ENCODE data around the gene SDR42E2.

Gene SDR42E2

DNA sequence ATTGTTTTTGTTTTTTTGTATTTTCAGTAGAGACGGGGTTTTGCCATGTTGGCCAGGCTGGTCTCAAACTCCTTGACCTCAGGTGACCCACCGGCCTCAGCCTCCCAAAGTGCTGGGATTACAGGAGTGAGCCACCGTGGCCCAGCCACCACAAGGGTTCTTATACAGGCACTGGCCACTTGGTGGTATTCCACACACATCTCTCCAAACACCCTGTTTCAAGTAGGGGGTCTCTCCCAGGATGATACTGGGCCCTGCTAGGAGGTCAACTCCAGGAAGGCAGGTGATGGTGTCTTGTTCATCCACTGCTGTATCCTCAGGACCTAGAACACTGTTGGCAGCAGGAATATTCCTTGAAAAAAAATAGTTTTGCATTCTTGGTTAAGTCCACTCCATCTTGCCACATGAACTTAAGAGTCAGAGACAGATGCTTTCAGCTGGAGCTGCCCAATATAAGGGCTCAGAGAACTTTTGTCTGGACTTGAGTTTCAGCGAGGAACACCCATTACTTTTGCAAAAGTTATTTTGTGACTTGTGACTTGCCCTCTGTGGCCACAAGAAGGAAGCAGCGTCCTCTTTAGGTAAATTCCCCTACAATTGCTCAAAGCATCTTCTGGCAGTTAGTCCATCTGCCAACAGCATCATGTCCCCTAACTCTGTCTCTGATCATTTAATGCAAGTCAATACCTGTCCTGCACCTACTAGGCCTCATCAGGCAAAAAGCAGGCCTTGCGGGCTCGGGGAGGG lies 36.4 kb downstream of the SDR42E2 start:
- Histone ChIP-seq H3K27ac (ENCODE audit: low read depth in 2 of 2, low read length in 2 of 2) (peak overlapping the region; percentile 6 to 68), H3K27me3 (ENCODE audit: control insufficient read depth in 2 of 2, insufficient read depth in 2 of 2, low read length in 2 of 2) (no peaks in the 10 kb centered on the region), H3K4me1 (ENCODE audit: control insufficient read depth in 2 of 2, insufficient read depth in 2 of 2, low read length in 2 of 2) (peaks cover 7% of the 10 kb centered on the region in 2 donors), H3K36me3 (ENCODE audit: control insufficient read depth in 2 of 2, insufficient read depth in 2 of 2, low read length in 2 of 2) (no peaks in the 10 kb centered on the region), H3K9me3 (ENCODE audit: control insufficient read depth in 2 of 2, low read length in 2 of 2) (no peaks in the 10 kb centered on the region), H3K9ac (ENCODE audit: low read depth in 1 of 2, low read length in 2 of 2) (no peak overlapping the region), H3K4me3 (ENCODE audit: low read length in 2 of 2) (no peak overlapping the region)

DNA sequence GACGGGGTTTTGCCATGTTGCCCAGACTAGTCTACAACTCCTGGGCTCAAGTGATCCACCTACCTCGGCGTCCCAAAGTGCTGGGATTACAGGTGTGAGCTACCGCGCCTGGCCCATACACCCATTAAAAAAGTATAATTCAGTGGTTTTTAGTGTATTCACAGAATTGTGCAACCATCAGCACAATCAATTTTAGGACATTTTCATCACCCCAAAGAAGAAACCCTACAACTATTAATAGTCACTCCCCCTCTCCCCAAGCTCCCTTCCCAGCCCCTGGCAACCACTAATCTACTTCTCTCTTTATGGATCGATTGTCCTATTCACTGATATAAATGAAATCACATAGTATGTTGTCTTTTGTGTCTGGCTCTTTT lies 39.9 kb downstream of the SDR42E2 start:
- Histone ChIP-seq H3K9ac (ENCODE audit: low read depth in 1 of 2, low read length in 2 of 2) (no peak overlapping the region), H3K4me3 (ENCODE audit: low read length in 2 of 2) (no peak overlapping the region), H3K27me3 (ENCODE audit: control insufficient read depth in 2 of 2, insufficient read depth in 2 of 2, low read length in 2 of 2) (no peaks in the 10 kb centered on the region), H3K27ac (ENCODE audit: low read depth in 2 of 2, low read length in 2 of 2) (no peak overlapping the region), H3K4me1 (ENCODE audit: control insufficient read depth in 2 of 2, insufficient read depth in 2 of 2, low read length in 2 of 2) (peaks cover 0 to 5% of the 10 kb centered on the region in 2 donors), H3K9me3 (ENCODE audit: control insufficient read depth in 2 of 2, low read length in 2 of 2) (no peaks in the 10 kb centered on the region), H3K36me3 (ENCODE audit: control insufficient read depth in 2 of 2, insufficient read depth in 2 of 2, low read length in 2 of 2) (no peaks in the 10 kb centered on the region)

DNA sequence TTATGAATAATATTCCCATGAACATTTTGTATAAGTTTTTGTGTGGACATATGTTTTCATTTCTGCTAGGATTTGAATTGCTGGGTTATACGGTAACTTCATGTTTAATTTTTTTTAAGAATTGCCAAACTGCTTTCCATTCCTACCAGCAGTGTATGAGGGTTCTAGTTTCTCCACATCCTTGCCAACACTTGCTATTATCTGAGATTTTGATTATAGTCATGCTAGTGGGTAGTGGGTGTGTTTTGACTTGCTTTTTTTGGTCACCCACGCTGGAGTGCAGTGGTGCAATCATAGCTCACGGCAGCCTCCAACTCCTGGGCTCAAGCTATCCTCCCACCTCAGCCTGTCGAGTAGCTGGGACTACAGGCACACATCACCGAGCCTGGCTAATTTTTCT lies 40.8 kb downstream of the SDR42E2 start:
- Histone ChIP-seq H3K4me3 (ENCODE audit: low read length in 2 of 2) (no peak overlapping the region), H3K36me3 (ENCODE audit: control insufficient read depth in 2 of 2, insufficient read depth in 2 of 2, low read length in 2 of 2) (no peaks in the 10 kb centered on the region), H3K27me3 (ENCODE audit: control insufficient read depth in 2 of 2, insufficient read depth in 2 of 2, low read length in 2 of 2) (no peaks in the 10 kb centered on the region), H3K4me1 (ENCODE audit: control insufficient read depth in 2 of 2, insufficient read depth in 2 of 2, low read length in 2 of 2) (peaks cover 4 to 13% of the 10 kb centered on the region in 2 donors), H3K27ac (ENCODE audit: low read depth in 2 of 2, low read length in 2 of 2) (no peak overlapping the region), H3K9ac (ENCODE audit: low read depth in 1 of 2, low read length in 2 of 2) (no peak overlapping the region), H3K9me3 (ENCODE audit: control insufficient read depth in 2 of 2, low read length in 2 of 2) (no peaks in the 10 kb centered on the region)

DNA sequence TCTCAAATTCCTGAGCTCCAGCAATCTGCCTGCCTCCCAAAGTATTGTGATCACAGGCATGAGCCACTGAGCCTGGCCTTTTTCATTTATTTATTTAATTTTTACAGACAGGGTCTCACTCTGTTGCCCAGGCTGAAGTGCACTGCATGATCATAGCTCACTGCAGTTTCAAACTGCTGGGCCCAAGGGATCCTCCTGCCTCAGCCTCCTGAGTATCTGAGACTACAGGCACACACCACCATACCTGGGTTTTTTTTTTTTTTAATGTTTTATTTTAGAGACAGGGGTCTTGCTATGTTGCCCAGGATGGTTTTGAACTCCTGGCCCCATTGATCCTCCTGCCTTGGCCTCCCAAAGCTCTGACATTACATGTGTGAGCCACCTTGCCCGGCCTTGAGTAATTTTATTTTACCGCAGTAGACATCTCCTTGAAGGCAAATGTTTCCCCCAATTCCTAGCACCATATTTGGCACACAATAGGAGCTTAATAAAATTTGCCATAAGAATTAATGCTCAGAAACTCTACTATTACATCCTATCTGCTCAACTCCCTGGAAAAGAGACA lies 41.9 kb downstream of the SDR42E2 start:
- Histone ChIP-seq H3K27ac (ENCODE audit: low read depth in 2 of 2, low read length in 2 of 2) (no peak overlapping the region), H3K36me3 (ENCODE audit: control insufficient read depth in 2 of 2, insufficient read depth in 2 of 2, low read length in 2 of 2) (no peaks in the 10 kb centered on the region), H3K9me3 (ENCODE audit: control insufficient read depth in 2 of 2, low read length in 2 of 2) (no peaks in the 10 kb centered on the region), H3K4me3 (ENCODE audit: low read length in 2 of 2) (no peak overlapping the region), H3K4me1 (ENCODE audit: control insufficient read depth in 2 of 2, insufficient read depth in 2 of 2, low read length in 2 of 2) (peaks cover 6 to 14% of the 10 kb centered on the region in 2 donors), H3K27me3 (ENCODE audit: control insufficient read depth in 2 of 2, insufficient read depth in 2 of 2, low read length in 2 of 2) (no peaks in the 10 kb centered on the region), H3K9ac (ENCODE audit: low read depth in 1 of 2, low read length in 2 of 2) (no peak overlapping the region)

DNA sequence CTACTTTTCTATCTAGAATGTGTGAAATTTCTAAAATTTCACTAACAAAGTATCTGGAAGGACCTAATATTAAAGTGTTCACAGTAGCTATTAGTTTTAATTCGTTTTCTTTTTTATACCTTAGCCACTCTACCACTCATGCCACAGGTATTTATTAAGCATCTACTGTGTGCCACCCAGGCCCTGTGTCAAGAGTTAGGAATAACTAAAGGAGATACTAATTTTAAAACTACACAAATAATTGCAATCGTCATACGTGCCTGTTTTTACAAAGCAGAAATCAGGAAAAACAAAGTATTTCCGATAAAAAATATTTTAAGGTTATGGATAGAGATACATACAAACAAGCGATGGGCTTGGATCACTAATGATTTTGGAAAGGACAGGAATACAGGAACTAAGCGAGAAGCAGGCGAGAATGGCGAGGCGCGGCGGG lies 43.3 kb downstream of the SDR42E2 start:
- Histone ChIP-seq H3K27ac (ENCODE audit: low read depth in 2 of 2, low read length in 2 of 2) (peak overlapping the region; percentile 80 to 88), H3K36me3 (ENCODE audit: control insufficient read depth in 2 of 2, insufficient read depth in 2 of 2, low read length in 2 of 2) (peaks cover 0 to 4% of the 10 kb centered on the region in 2 donors), H3K9ac (ENCODE audit: low read depth in 1 of 2, low read length in 2 of 2) (peak overlapping the region; percentile 49 to 75), H3K4me3 (ENCODE audit: low read length in 2 of 2) (peak overlapping the region; percentile 72 to 88), H3K4me1 (ENCODE audit: control insufficient read depth in 2 of 2, insufficient read depth in 2 of 2, low read length in 2 of 2) (peaks cover 6 to 20% of the 10 kb centered on the region in 2 donors), H3K9me3 (ENCODE audit: control insufficient read depth in 2 of 2, low read length in 2 of 2) (no peaks in the 10 kb centered on the region), H3K27me3 (ENCODE audit: control insufficient read depth in 2 of 2, insufficient read depth in 2 of 2, low read length in 2 of 2) (no peaks in the 10 kb centered on the region)

DNA sequence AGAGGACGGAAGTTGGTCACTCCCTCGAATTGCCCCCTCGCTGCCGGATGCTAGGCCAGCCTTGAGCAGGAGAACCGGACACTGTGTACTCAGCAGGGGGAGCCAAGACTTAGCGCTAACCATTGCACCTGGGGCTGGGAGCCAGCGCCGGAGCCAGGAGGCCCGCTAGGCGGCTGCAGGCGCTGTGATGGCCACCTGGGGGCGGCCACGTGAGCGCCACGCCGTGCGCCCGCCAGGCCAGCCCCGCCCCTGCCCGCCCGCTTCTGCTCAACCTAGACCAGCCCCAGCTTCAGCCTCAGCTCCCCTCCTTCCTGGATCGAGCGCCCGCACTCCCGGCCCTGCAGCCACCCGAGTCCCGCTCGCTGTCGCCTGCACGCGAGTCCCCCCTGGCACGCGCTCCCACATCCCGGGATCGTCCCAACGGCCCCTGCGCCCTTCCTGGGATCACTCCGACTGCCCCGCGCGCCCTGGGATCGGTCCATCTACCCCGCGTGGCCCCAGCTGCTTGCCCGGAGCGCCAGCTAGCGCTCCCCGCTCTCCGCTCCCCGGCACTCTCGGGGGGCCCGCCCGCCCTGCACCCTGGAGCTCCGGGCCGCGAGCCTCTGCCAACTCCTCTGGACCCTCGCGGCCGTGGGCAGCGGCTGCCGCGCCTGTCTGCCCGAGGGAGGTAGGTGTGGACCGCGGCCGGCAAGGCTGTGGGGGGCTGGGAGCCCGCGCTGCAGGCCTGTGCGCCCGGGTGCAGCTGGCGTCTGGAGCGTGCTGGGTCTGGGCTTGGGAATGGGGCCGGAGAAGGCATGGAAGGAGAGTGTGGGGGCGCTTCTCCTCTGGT lies 43.9 kb downstream of the SDR42E2 start, which contains the start of gene EEF2K:
Gene EEF2K (plus strand): TSS at position 266 of the 829 bp plus-strand sequence. CDS start 19,452 bp downstream, outside the sequence.
- H3K4me3 ChIP-seq (ENCODE audit: low read length in 2 of 2), result peak within 1 kb of the TSS; percentile 88 to 89
- peaks cover 12 to 25% of the 10 kb centered on the region in 2 donors for H3K4me1 ChIP-seq (ENCODE audit: control insufficient read depth in 2 of 2, insufficient read depth in 2 of 2, low read length in 2 of 2)

DNA sequence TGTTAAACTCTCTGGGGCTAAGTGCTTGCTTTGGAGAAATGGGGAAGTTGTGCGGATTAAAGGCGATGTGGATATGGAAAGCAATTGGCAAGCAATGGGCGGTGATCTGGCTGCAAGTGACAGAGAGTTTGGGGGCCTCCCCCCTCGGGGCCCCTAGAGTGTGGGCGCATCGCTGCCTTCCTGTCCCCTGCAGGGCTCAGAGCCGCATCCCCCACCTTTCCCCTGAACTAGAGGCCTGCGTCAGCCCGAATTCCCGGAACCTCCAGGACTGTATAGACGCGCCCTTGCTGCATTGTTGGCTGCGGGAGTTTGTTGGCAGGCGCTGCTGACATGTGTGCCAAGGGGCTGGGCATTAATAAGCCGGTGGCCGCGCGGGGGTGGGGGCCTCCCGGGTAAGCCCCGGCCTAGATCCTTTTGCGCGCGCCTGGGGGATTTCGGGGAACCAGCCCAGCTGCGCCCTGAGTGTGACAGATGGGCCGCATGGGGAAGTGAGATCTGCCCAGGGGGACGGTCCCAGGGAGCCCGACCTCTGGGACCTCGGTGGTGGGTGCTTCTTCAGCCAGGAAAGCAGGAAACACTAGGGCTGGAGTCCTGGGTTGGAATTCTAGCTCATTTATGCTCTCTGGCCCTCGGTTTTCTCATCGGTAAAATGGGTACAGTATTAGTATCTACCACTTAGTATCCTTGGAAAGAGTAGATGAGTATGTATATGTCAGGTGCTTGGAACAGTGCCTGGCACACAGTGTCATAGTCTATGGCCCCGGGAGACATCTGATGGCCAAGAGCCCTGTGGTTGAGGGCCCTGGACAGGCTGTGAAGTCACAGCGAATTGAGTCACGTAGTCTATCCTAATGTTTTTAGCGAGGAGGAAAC lies 44.8 kb downstream of the SDR42E2 start:
- no peaks in the 10 kb centered on the region for H3K9me3 ChIP-seq (ENCODE audit: control insufficient read depth in 2 of 2, low read length in 2 of 2)
- H3K4me1 ChIP-seq (ENCODE audit: control insufficient read depth in 2 of 2, insufficient read depth in 2 of 2, low read length in 2 of 2), result peaks cover 14 to 22% of the 10 kb centered on the region in 2 donors
- no peaks in the 10 kb centered on the region for H3K27me3 ChIP-seq (ENCODE audit: control insufficient read depth in 2 of 2, insufficient read depth in 2 of 2, low read length in 2 of 2)
- H3K36me3 ChIP-seq (ENCODE audit: control insufficient read depth in 2 of 2, insufficient read depth in 2 of 2, low read length in 2 of 2), result peaks cover 2 to 8% of the 10 kb centered on the region in 2 donors
- peak overlapping the region; percentile 88 to 89 for H3K4me3 ChIP-seq (ENCODE audit: low read length in 2 of 2)
- peak overlapping the region; percentile 74 to 75 for H3K9ac ChIP-seq (ENCODE audit: low read depth in 1 of 2, low read length in 2 of 2)
- peak overlapping the region; percentile 75 to 88 for H3K27ac ChIP-seq (ENCODE audit: low read depth in 2 of 2, low read length in 2 of 2)

More for the DNA sequence above, 43.9 kb downstream of the SDR42E2 start, which contains the start of gene EEF2K:
- Histone ChIP-seq H3K9me3 (ENCODE audit: control insufficient read depth in 2 of 2, low read length in 2 of 2) (no peaks in the 10 kb centered on the region), H3K27me3 (ENCODE audit: control insufficient read depth in 2 of 2, insufficient read depth in 2 of 2, low read length in 2 of 2) (no peaks in the 10 kb centered on the region), H3K9ac (ENCODE audit: low read depth in 1 of 2, low read length in 2 of 2) (peak within 1 kb of the TSS; percentile 74 to 75), H3K27ac (ENCODE audit: low read depth in 2 of 2, low read length in 2 of 2) (peak within 1 kb of the TSS; percentile 80 to 88), H3K36me3 (ENCODE audit: control insufficient read depth in 2 of 2, insufficient read depth in 2 of 2, low read length in 2 of 2) (peaks cover 2 to 8% of the 10 kb centered on the region in 2 donors)

DNA sequence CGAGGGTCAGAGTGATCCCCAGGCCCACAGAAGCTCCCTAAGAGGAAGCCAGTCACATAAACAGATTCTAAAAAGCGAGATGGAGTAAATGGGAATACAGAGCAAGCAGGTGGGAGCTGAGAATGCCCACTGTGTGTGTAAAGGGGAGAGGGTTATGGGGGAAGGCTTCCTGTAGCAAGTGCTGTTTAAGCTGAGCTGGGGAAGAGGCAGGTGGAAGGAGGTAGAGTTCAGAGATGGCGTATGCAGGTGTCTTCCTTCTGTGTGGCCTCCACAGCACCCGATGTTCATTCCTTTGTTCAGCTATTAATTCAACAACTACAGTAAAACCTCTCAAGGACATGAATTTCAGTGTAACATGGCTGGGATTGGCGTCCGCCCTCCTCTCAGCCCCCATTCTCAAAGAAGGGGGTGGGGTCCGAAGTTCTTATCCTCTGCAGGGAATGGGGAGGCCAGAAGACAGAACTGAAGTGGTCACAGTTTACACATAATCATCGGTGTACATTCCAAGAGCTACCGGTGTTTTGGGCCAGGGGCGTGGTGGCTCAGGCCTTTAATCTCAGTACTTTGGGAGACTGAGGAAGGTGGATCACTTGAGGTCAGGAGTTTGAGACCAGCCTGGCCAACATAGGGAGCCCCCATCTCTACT lies 45.5 kb downstream of the SDR42E2 start:
- H3K4me1 ChIP-seq (ENCODE audit: control insufficient read depth in 2 of 2, insufficient read depth in 2 of 2, low read length in 2 of 2), result peaks cover 14 to 22% of the 10 kb centered on the region in 2 donors
- H3K27me3 ChIP-seq (ENCODE audit: control insufficient read depth in 2 of 2, insufficient read depth in 2 of 2, low read length in 2 of 2), result no peaks in the 10 kb centered on the region
- peak overlapping the region; percentile 88 to 89 for H3K4me3 ChIP-seq (ENCODE audit: low read length in 2 of 2)
- no peaks in the 10 kb centered on the region for H3K9me3 ChIP-seq (ENCODE audit: control insufficient read depth in 2 of 2, low read length in 2 of 2)
- H3K27ac ChIP-seq (ENCODE audit: low read depth in 2 of 2, low read length in 2 of 2), result peak overlapping the region; percentile 75 to 88
- H3K9ac ChIP-seq (ENCODE audit: low read depth in 1 of 2, low read length in 2 of 2), result peak overlapping the region; percentile 74 to 75
- H3K36me3 ChIP-seq (ENCODE audit: control insufficient read depth in 2 of 2, insufficient read depth in 2 of 2, low read length in 2 of 2), result peaks cover 2 to 8% of the 10 kb centered on the region in 2 donors

DNA sequence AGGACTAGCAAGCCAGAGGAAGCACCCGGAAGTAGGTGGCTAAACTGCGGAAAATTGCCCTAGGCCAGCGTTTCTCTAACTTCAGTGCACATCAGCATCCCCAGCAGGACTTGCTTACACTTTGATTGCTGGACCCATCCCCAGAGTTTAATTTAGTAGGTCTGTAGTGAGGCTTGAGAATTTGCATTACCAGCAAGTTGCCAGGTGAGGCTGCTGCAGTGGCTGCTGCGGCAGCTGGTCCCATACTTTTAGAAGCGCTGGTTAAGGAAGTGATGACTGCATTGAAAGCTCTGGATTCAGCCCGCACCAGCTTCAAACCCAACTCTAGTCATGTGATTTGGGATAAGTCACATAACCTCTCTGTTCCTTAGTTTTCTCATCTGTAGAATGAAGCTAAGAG lies 48.0 kb downstream of the SDR42E2 start:
- Histone ChIP-seq H3K27me3 (ENCODE audit: control insufficient read depth in 2 of 2, insufficient read depth in 2 of 2, low read length in 2 of 2) (no peaks in the 10 kb centered on the region), H3K9ac (ENCODE audit: low read depth in 1 of 2, low read length in 2 of 2) (no peak overlapping the region), H3K4me3 (ENCODE audit: low read length in 2 of 2) (no peak overlapping the region), H3K9me3 (ENCODE audit: control insufficient read depth in 2 of 2, low read length in 2 of 2) (no peaks in the 10 kb centered on the region), H3K4me1 (ENCODE audit: control insufficient read depth in 2 of 2, insufficient read depth in 2 of 2, low read length in 2 of 2) (peaks cover 14 to 22% of the 10 kb centered on the region in 2 donors), H3K36me3 (ENCODE audit: control insufficient read depth in 2 of 2, insufficient read depth in 2 of 2, low read length in 2 of 2) (peaks cover 12 to 14% of the 10 kb centered on the region in 2 donors), H3K27ac (ENCODE audit: low read depth in 2 of 2, low read length in 2 of 2) (peak overlapping the region; percentile 7 to 48)

Measured in mucosa of rectum (tissue), 2 donors.